ENCODE measurements around the gene CMTM8.

Gene CMTM8

DNA sequence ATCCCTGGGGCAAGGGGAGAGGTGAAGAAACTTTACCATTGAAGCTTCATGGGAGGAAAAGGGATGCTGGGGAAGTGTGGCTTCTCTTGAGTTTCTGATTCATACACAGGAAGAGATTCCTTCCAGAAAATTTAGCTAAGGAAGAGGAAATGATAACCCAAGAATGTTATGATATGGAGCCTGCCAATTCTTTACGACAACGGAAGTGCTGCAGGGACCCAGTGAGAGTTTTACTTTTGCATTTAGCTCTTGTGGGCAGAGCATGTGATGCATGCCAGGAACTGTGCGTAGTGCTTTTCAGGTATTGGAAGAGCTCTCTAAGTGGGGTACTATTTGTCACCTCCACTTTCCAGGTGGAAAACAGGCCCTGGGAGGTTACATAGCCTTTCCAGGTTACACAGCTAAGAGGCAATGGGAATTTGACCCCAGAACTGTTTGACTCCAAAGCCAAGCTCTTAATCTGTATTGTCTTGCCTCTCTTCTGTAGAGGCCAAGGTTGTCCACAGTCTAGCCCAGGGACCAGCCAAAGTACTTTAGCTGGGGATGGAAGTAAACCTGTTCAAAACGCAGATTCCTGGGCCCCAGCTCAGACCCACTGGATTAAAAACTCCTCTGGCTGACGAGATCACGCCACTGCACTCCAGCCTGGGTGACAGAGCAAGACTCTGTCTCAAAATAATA lies 176.2 kb downstream of the CMTM8 start:
- TF ChIP-seq, protein P1, sequence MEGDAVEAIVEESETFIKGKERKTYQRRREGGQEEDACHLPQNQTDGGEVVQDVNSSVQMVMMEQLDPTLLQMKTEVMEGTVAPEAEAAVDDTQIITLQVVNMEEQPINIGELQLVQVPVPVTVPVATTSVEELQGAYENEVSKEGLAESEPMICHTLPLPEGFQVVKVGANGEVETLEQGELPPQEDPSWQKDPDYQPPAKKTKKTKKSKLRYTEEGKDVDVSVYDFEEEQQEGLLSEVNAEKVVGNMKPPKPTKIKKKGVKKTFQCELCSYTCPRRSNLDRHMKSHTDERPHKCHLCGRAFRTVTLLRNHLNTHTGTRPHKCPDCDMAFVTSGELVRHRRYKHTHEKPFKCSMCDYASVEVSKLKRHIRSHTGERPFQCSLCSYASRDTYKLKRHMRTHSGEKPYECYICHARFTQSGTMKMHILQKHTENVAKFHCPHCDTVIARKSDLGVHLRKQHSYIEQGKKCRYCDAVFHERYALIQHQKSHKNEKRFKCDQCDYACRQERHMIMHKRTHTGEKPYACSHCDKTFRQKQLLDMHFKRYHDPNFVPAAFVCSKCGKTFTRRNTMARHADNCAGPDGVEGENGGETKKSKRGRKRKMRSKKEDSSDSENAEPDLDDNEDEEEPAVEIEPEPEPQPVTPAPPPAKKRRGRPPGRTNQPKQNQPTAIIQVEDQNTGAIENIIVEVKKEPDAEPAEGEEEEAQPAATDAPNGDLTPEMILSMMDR (IDR thresholded peaks at IDR 0.05; ENCODE audit: extremely low read depth, insufficient read depth, missing control alignments), result no peak
- DNase-seq (ENCODE audit: low spot score), result no peak
- in situ Hi-C loops (cut with MboI; ENCODE audit: low pct_unique_long_range_greater_than_20kb, low sequenced_read_pairs, unreplicated experiment), result no loop called here

DNA sequence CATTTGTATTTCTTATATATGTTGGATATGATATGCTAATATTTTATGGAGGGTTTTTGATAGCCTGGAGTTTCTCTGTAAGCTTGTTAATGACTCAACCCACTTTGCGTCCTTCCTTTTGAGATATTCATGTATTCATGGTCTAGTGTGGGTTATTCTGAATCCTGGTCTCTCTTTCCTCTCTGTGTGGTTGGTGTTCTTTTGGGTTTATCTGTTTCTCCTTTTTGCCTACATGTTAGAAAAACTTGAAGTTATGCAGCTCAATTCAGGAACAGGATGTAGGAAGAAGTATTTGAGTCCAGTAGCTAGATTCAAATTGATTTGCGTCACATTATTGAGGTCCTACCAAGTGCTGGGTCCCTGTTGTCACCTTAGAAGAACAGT lies 181.3 kb downstream of the CMTM8 start:
- in situ Hi-C loops (cut with MboI; ENCODE audit: low pct_unique_long_range_greater_than_20kb, low sequenced_read_pairs, unreplicated experiment), result no loop called here
- TF ChIP-seq, protein P1 (IDR thresholded peaks at IDR 0.05; ENCODE audit: extremely low read depth, insufficient read depth, missing control alignments), result no peak
- DNase-seq (ENCODE audit: low spot score), result no peak

Data from GM13977 (cell line).